ENCODE results near the gene AHCYL2. TPM values are rescaled to one million over a fixed set of nuclear protein-coding genes. Genes with fewer than 3 reads are reported as not detected.
"Not testable (repeated sequence)": the region's sequence is repeated elsewhere in the genome, so short reads cannot be mapped to it uniquely, and the experiment has no call there.

The AHCYL2 gene
- total RNA-seq, 4 donors from 2014 or later = 22.7 to 41.0 (median 35.7) TPM

GRCh38 chr7:129448608-129449007, 223.8 kb downstream of the AHCYL2 start:
- H3K27me3 ChIP-seq; H3K4me1 ChIP-seq; in situ Hi-C loops (cut with MboI; ENCODE audit: low sequenced_read_pairs in 4 of 4); H3K27ac ChIP-seq; H3K9me3 ChIP-seq; intact Hi-C loops (cut with DNase I; ENCODE audit: low total_unique reads); H3K4me3 ChIP-seq; DNase-seq; ATAC-seq: not testable (repeated sequence)
- H3K36me3 ChIP-seq = peaks cover 0 to 57% of the 10 kb centered on the region in 2 donors

- H3K4me1 ChIP-seq = no peaks in the 10 kb centered on the region
- in situ Hi-C loops (cut with MboI; ENCODE audit: low sequenced_read_pairs in 4 of 4) = loop anchor here in 1 of 4 donors (25.0 kb wide), 1 partner anchor 238 kb away; no protein-coding TSS in a partner anchor
- H3K36me3 ChIP-seq = peaks cover 0 to 68% of the 10 kb centered on the region in 2 donors
- no peaks in the 10 kb centered on the region for H3K27me3 ChIP-seq
- DNase-seq (no peak), ATAC-seq (no peak)
- H3K4me3 ChIP-seq = no peak overlapping the region
- H3K27ac ChIP-seq = no peak overlapping the region
- H3K9me3 ChIP-seq = no peaks in the 10 kb centered on the region
- TF ChIP-seq CTCF (IDR thresholded peaks at IDR 0.05 in 4 of 5, conservative IDR thresholded peaks at IDR 0.05 in 1 of 5) (no peak), POLR2A (IDR thresholded peaks at IDR 0.05) (no peak)
- intact Hi-C loops (cut with DNase I; ENCODE audit: low total_unique reads) = no loop called here
These were observed 225.5 kb downstream of the AHCYL2 start for GRCh38 chr7:129450295-129450694.

- no peaks in the 10 kb centered on the region for H3K9me3 ChIP-seq
- in situ Hi-C loops (cut with MboI; ENCODE audit: low sequenced_read_pairs in 4 of 4) = loop anchor here in 1 of 4 donors (25.0 kb wide), 1 partner anchor 240 kb away; no protein-coding TSS in a partner anchor
These were observed 227.9 kb downstream of the AHCYL2 start for GRCh38 chr7:129452589-129453231.

DNA sequence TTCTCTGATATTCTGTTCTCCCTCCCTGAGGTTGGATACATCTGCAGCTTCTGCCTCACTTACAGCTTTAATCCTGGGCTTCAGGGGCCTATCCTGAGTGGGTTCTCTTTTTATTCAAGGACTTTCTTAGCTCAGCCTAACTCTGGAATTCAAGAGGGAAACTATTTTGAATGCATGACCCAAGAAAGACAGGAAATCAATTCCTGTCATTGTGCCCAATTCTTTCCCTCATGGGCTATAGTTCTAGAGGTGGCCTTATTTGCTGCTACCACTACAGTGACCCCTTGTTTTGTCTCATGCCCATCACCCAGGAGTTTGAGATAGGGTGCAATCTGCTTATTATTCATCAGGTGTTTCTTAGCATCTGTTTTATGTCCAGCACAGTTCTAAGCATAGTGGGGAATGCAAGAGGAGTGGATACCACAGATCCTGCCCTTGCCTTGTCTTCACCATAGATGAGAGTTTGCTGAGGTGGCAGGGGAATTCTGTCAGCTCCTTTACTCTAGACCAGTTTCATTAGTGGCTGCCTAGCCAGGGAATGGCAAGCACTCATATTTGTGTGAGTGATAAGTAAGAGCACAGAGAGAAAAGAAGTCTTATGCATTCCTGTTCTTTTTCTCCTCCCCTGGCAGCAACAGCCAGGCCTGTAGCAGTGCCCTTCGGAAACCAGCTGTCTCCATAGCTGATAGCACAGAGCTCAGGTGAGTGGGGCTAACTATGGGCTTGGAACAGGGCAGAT, 228.8 kb downstream of the AHCYL2 start:
- ATAC-seq (no peak), DNase-seq (no peak)
- Histone ChIP-seq H3K4me3 (no peak overlapping the region), H3K36me3 (peaks cover 0 to 92% of the 10 kb centered on the region in 2 donors), H3K27ac (no peak overlapping the region), H3K9me3 (no peaks in the 10 kb centered on the region), H3K4me1 (no peaks in the 10 kb centered on the region), H3K27me3 (no peaks in the 10 kb centered on the region)
- TF ChIP-seq POLR2A (IDR thresholded peaks at IDR 0.05) (no peak), CTCF (IDR thresholded peaks at IDR 0.05 in 4 of 5, conservative IDR thresholded peaks at IDR 0.05 in 1 of 5) (no peak)
- in situ Hi-C loops (cut with MboI; ENCODE audit: low sequenced_read_pairs in 4 of 4) = loop anchor here in 1 of 4 donors (25.0 kb wide), 1 partner anchor 241 kb away; no protein-coding TSS in a partner anchor
- intact Hi-C loops (cut with DNase I; ENCODE audit: low total_unique reads) = no loop called here

More at GRCh38 chr7:129452589-129453231, 227.9 kb downstream of the AHCYL2 start:
- TF ChIP-seq CTCF (IDR thresholded peaks at IDR 0.05 in 4 of 5, conservative IDR thresholded peaks at IDR 0.05 in 1 of 5) (no peak), POLR2A (IDR thresholded peaks at IDR 0.05) (no peak)
- H3K4me1 ChIP-seq = no peaks in the 10 kb centered on the region
- H3K27ac ChIP-seq = no peak overlapping the region
- H3K36me3 ChIP-seq = peaks cover 0 to 86% of the 10 kb centered on the region in 2 donors
- H3K27me3 ChIP-seq = no peaks in the 10 kb centered on the region
- ATAC-seq (no peak), DNase-seq (no peak)
- intact Hi-C loops (cut with DNase I; ENCODE audit: low total_unique reads) = no loop called here
- H3K4me3 ChIP-seq = no peak overlapping the region

DNA sequence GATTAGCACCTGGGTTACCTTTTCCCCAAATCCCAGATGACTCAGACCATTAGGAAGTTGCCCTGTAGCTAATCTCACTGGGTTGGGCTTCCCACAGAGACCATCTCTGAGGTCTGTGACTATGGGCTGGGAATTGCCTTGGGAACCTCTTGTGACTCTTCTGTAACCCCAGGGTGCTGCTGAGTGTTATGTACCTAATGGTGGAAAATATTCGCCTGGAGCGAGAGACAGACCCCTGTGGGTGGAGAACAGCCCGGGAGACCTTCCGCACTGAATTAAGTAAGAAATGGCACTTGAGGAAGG, 229.4 kb downstream of the AHCYL2 start:
- H3K9me3 ChIP-seq = no peaks in the 10 kb centered on the region
- no peak overlapping the region for H3K4me3 ChIP-seq
- no peaks in the 10 kb centered on the region for H3K4me1 ChIP-seq
- no peak overlapping the region for H3K27ac ChIP-seq
- peaks cover 0 to 93% of the 10 kb centered on the region in 2 donors for H3K36me3 ChIP-seq
- intact Hi-C loops (cut with DNase I; ENCODE audit: low total_unique reads) = no loop called here
- no peaks in the 10 kb centered on the region for H3K27me3 ChIP-seq
- in situ Hi-C loops (cut with MboI; ENCODE audit: low sequenced_read_pairs in 4 of 4) = loop anchor here in 1 of 4 donors (25.0 kb wide), 1 partner anchor 242 kb away; no protein-coding TSS in a partner anchor
- no peak for TF ChIP-seq POLR2A (IDR thresholded peaks at IDR 0.05)
- TF ChIP-seq CTCF (IDR thresholded peaks at IDR 0.05 in 4 of 5, conservative IDR thresholded peaks at IDR 0.05 in 1 of 5) = no peak
- ATAC-seq = no peak
- DNase-seq = no peak

Data from gastrocnemius medialis (tissue), 4 donors.